GM12865 (cell line): Measurements from ENCODE around the gene TM4SF20.

Experiments used
- DNase-seq: peaks from one replicate; pipeline ENCODE4 v3.0.0; 2010; ENCODE audit warnings: low read depth
- H3K4me3 ChIP-seq: 2 replicates; pipeline ENCODE4 v1.5.1; 2011; ENCODE audit warnings: mild to moderate bottlenecking, low read depth, low read length, control low read depth
- CTCF ChIP-seq: IDR thresholded peaks from 2 replicates; pipeline ENCODE4 v1.5.1; 2011; ENCODE audit warnings: low read length, control low read depth, low read depth, inconsistent platforms; ENCODE audit not compliant: insufficient read depth; ENCODE audit errors: missing control alignments

TM4SF20 gene

GRCh38 chr2:227323818-227324217, 55.3 kb downstream of the TM4SF20 start:
- DNase-seq, result no peak
- TF ChIP-seq CTCF, result no peak
- no peak overlapping the region for H3K4me3 ChIP-seq

- TF ChIP-seq CTCF, result no peak
- no peak overlapping the region for H3K4me3 ChIP-seq
- no peak for DNase-seq
Measured at GRCh38 chr2:227322530-227323205, 56.4 kb downstream of the TM4SF20 start.

GRCh38 chr2:227320305-227321094, 58.6 kb downstream of the TM4SF20 start:
- no peak for DNase-seq
- no peak for TF ChIP-seq CTCF
- H3K4me3 ChIP-seq, result no peak overlapping the region

GRCh38 chr2:227317834-227318233, 61.3 kb downstream of the TM4SF20 start:
- no peak for TF ChIP-seq CTCF
- H3K4me3 ChIP-seq, result no peak overlapping the region
- DNase-seq, result no peak

- H3K4me3 ChIP-seq, result no peak overlapping the region
- no peak for DNase-seq
- TF ChIP-seq CTCF, result no peak
Measured at GRCh38 chr2:227313310-227313709, 65.8 kb downstream of the TM4SF20 start.

GRCh38 chr2:227312579-227312978, 66.5 kb downstream of the TM4SF20 start:
- no peak for DNase-seq
- TF ChIP-seq CTCF, result no peak
- no peak overlapping the region for H3K4me3 ChIP-seq
